Lower lobe of right lung (tissue), 2 donors: ENCODE measurements around the gene PPP1R9A. TPM values are rescaled to one million over a fixed set of nuclear protein-coding genes. Genes with fewer than 3 reads are reported as not detected.

ENCODE experiments used
- ATAC-seq, 2 donors: fragments of 200-7000 bp; cut with Tn5 transposase; one replicate each; pipeline ENCODE4 v1.9.1; 2020 to 2022; ENCODE audit warnings: mild to moderate bottlenecking in 2 of 2, moderate library complexity in 2 of 2
- DNase-seq: peaks from one replicate; pipeline ENCODE4 v3.0.0-alpha.2; 2020
- H3K27ac ChIP-seq: fragments of 200-600 bp; one replicate; pipeline ENCODE4 v1.8.0; 2022
- H3K27me3 ChIP-seq: fragments of 200-600 bp; one replicate; pipeline ENCODE4 v1.8.0; 2022; ENCODE audit warnings: low read depth
- H3K36me3 ChIP-seq: fragments of 200-600 bp; one replicate; pipeline ENCODE4 v1.8.0; 2022; ENCODE audit warnings: mild to moderate bottlenecking
- H3K4me1 ChIP-seq: fragments of 200-600 bp; one replicate; pipeline ENCODE4 v1.8.0; 2022
- H3K4me3 ChIP-seq: fragments of 200-600 bp; one replicate; pipeline ENCODE4 v1.8.0; 2022; ENCODE audit warnings: mild to moderate bottlenecking
- H3K9me3 ChIP-seq: fragments of 200-600 bp; one replicate; pipeline ENCODE4 v1.8.0; 2022
- CTCF ChIP-seq: fragments of 200-600 bp; IDR thresholded peaks from one replicate; pipeline ENCODE4 v1.8.0; 2022; ENCODE audit warnings: antibody characterized with exemption, mild to moderate bottlenecking
- intact Hi-C: fragments of 100-400 bp; cut with DNase I; formaldehyde crosslinking; loops from one replicate; pipeline ENCODE4 v1.11.0; 2022
- total RNA-seq: library from RNA; stranded (reverse); fragmentation: NEBNext Ultra II Directional; extraction: Animal tissue kit (Norgen Biotek cat#: 25700); gene quantifications from one replicate; pipeline ENCODE4 v1.2.1, GENCODE V29; 2021
- donor health status: DM: no; HTN: yes; CAD: no; lungs with severe emphysema.

PPP1R9A gene
- total RNA-seq, 1 donor from 2014 or later, result 28.9 TPM

DNA sequence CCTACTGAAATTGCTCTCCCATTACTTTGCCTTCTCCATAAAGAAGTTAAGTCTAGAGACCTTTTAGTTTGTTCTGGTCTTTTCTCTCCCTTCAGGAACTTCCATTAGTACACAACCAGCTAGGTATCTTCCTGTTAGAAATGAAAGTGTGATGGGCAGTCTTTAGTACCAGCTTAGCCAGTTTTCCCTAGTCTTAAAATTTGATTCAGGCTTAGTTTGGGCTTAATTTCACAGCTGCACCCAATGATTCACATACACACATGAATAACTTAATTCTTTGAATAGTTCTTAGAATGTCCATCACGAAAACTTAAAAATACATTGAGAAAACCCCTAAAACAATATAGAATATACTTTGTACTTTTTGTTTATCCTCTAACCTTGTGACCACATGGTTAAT lies 2.4 kb upstream of the PPP1R9A start:
- Histone ChIP-seq H3K9me3 (no peaks in the 10 kb centered on the region), H3K36me3 (no peaks in the 10 kb centered on the region), H3K4me3 (no peak overlapping the region), H3K4me1 (peaks cover 5% of the 10 kb centered on the region), H3K27ac (no peak overlapping the region), H3K27me3 (peaks cover 7% of the 10 kb centered on the region)
- ATAC-seq, result no peak
- intact Hi-C loops, result no loop called here
- TF ChIP-seq CTCF, result no peak
- DNase-seq, result no peak

DNA sequence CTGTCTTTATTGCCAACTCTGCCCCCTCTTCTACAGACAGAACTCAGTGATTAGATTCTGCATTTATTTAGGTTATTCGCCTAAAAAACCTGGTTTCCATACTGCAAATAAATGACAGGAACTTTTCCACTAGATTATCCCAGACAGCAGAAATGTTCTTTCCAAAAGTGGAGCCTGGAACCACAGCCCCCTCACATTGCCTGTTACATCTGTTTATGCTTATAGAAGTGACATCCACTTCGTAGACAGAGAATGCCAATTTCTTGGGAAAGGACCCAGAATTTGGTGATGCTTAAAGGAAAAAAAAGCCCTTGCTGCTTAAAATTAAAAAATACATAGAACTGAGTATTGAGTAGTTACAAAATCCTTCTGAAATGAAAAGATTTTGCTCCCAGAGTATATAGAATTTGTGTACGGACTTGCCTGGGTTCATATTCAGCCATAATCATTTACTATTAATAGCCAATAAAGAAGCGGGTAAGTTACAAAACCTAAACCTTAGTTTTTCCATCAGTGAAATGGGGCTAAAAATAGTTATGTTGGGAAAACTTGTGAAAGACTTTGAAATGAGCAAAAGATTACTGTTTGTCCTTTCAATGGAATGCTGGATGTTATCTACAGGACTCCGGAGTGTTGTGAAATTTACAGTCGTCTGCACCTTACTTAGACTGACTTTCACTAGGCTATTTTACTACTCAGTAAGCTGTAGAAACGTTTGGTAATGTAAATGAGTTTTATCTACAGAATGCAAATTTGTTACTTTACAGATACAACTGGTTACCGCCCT lies 1.1 kb upstream of the PPP1R9A start:
- H3K27ac ChIP-seq, result no peak overlapping the region
- peaks cover 7% of the 10 kb centered on the region for H3K27me3 ChIP-seq
- ATAC-seq, result no peak
- peaks cover 5% of the 10 kb centered on the region for H3K4me1 ChIP-seq
- H3K36me3 ChIP-seq, result no peaks in the 10 kb centered on the region
- H3K9me3 ChIP-seq, result no peaks in the 10 kb centered on the region
- no peak for TF ChIP-seq CTCF
- intact Hi-C loops, result no loop called here
- no peak overlapping the region for H3K4me3 ChIP-seq
- no peak for DNase-seq

DNA sequence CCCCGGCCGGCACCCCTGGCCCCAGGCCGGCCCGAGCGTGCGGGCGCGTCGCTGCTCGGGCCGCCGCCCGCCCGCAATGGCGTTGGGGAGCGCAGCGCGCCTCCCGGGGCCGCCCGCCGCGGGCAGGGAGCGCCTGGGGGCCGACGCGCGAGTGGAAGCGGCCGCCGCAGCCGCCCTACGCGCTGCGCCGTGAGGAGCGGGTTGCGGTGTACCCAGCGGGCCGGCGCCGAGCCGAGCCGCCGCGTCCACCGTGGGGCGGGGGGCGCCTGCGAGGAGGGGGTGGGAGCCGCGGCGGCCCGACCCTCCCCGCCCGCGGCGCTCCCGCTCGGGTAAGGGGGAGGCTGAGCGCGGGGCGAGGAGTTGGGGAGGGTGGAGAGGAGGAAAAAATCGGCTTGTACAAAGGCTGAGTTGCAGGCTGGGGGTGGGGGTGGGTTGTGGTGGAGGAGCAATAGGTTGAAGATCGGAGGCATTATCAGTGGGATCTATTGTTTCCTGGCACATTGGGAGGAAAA lies 473 bp downstream of the PPP1R9A start:
- H3K36me3 ChIP-seq, result no peaks in the 10 kb centered on the region
- H3K27ac ChIP-seq, result peak overlapping the region; percentile 82
- no peaks in the 10 kb centered on the region for H3K9me3 ChIP-seq
- intact Hi-C loops, result no loop called here
- no peak for TF ChIP-seq CTCF
- no peak for DNase-seq
- peak; percentile 64 to 73 for ATAC-seq
- peak overlapping the region; percentile 67 for H3K4me3 ChIP-seq
- peaks cover 5% of the 10 kb centered on the region for H3K4me1 ChIP-seq
- peaks cover 7% of the 10 kb centered on the region for H3K27me3 ChIP-seq

DNA sequence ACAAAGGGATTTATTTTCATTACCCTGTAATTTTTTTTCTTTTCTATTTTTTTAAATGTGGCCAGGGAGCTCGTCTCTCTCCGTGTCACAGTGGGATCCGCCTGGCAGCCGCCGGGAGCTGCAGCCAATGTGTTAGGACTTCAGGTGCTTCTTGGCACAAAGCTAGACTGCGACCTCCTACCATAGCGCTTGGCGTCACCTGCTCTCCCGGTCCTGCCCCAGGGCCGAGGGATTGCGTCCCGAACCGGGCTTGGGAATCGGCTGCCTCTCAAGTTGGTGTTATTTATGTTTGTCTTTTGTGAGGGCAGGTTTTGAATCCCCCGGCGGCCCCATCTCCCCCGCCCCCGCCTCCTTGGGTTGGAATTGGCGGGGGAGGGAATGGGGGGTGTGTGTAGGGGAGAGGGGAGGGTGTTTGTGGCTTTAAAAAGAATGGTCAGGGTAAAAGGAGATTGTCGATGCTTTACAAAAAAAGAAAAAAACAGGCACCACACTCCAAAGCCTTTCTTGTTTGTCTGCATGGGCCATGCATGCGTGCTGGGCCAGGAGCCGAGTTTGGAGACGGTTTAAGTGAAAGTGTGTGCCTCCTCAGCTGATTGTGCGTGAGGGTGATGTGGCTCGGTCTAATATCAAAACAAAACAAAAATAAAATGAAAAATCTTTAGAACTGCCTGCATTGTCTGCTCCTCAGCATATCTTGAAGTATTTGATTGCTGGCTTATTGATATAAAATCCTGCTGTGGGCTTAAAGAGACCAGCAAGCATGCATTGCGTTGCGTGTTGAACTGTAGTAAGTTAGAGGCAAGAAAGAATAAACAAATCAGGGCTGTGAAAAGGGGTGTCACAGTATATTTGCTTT lies 1.2 kb downstream of the PPP1R9A start:
- Histone ChIP-seq H3K27me3 (peaks cover 7% of the 10 kb centered on the region), H3K27ac (peak overlapping the region; percentile 82), H3K4me1 (peaks cover 5% of the 10 kb centered on the region), H3K4me3 (peak overlapping the region; percentile 67), H3K36me3 (no peaks in the 10 kb centered on the region), H3K9me3 (no peaks in the 10 kb centered on the region)
- no peak for TF ChIP-seq CTCF
- intact Hi-C loops, result no loop called here
- peak; percentile 73 to 74 for ATAC-seq
- DNase-seq, result peak; percentile 61

DNA sequence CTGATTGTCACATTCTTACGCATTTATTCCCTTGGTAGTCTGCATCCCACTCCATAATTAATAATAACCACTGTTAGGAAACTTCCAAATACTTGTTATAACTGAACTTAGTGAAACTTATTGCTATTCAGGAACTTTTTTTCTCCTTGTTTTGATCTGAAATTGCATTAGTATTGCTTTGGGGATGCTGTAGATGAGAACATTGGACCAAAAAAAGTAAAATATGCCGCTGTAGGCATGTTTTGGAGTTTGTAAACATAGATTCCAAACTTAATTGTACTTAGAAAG lies 1.7 kb downstream of the PPP1R9A start:
- Histone ChIP-seq H3K9me3 (no peaks in the 10 kb centered on the region), H3K27me3 (peaks cover 7% of the 10 kb centered on the region), H3K36me3 (no peaks in the 10 kb centered on the region), H3K4me3 (peak overlapping the region; percentile 67), H3K27ac (no peak overlapping the region), H3K4me1 (peaks cover 5% of the 10 kb centered on the region)
- DNase-seq (no peak), ATAC-seq (no peak)
- intact Hi-C loops, result no loop called here
- no peak for TF ChIP-seq CTCF
